PC-3 (cell line): ENCODE data around the gene R3HDM2. TPM values are rescaled to one million over a fixed set of nuclear protein-coding genes. Genes with fewer than 3 reads are reported as not detected.

Source experiments
- ATAC-seq: fragments of 200-7000 bp; cut with Tn5 transposase; 2 replicates; pipeline ENCODE4 v1.9.1; 2020; ENCODE audit warnings: mild to moderate bottlenecking, moderate library complexity
- BruUV-seq: library from RNA; stranded (reverse); fragments of 400-500 nt; replicated peaks from 2 replicates; lab custom pipeline; 2021; lab: Mats Ljungman, UMichigan
- CTCF ChIA-PET: fragments of 300-600 bp; sonication (Branson Sonifier 250); formaldehyde crosslinking; loops from one replicate; lab custom pipeline; 2022; ENCODE audit warnings: antibody characterized with exemption; lab: Charles Lee
- POLR2A ChIA-PET: fragments of 300-600 bp; sonication (Branson Sonifier 250); formaldehyde crosslinking; loops from one replicate; lab custom pipeline; 2022; ENCODE audit warnings: antibody characterized with exemption; ENCODE audit not compliant: unreplicated experiment; lab: Charles Lee
- DNase-seq: peaks from one replicate; pipeline ENCODE4 v3.0.0-alpha.2; 2015
- H2AFZ ChIP-seq: fragments of 300-600 bp; sonication (generic); 2 replicates; pipeline ENCODE4 v1.6.0; 2016; ENCODE audit warnings: antibody characterized with exemption, low read length
- H3F3A ChIP-seq: fragments of 300-600 bp; sonication (generic); one replicate; pipeline ENCODE4 v1.6.0; 2017; ENCODE audit warnings: antibody characterized with exemption, low read length, control low read depth, mild to moderate bottlenecking; ENCODE audit not compliant: unreplicated experiment
- H3K27ac ChIP-seq: fragments of 300-600 bp; sonication (generic); 2 replicates; pipeline ENCODE4 v1.5.1; 2016; ENCODE audit warnings: mild to moderate bottlenecking, low read length
- H3K27me3 ChIP-seq: fragments of 300-600 bp; sonication (generic); 2 replicates; pipeline ENCODE4 v1.6.1; 2016; ENCODE audit warnings: low read length, mixed read lengths
- H3K36me3 ChIP-seq: fragments of 300-600 bp; sonication (generic); 2 replicates; pipeline ENCODE4 v1.6.1; 2016; ENCODE audit warnings: low read depth, mixed run types, low read length, mixed read lengths
- H3K4me1 ChIP-seq: fragments of 300-600 bp; sonication (generic); 2 replicates; pipeline ENCODE4 v1.5.1; 2016; ENCODE audit warnings: low read length; ENCODE audit not compliant: insufficient read depth
- H3K4me2 ChIP-seq: fragments of 300-600 bp; sonication (generic); 2 replicates; pipeline ENCODE4 v1.6.0; 2016; ENCODE audit warnings: low read length
- H3K4me3 ChIP-seq: fragments of 300-600 bp; sonication (generic); 2 replicates; pipeline ENCODE4 v1.5.1; 2016; ENCODE audit warnings: mild to moderate bottlenecking, low read length, mixed read lengths
- H3K79me2 ChIP-seq: fragments of 300-600 bp; sonication (generic); 2 replicates; pipeline ENCODE4 v1.6.1; 2017; ENCODE audit warnings: low read length, mixed read lengths
- H3K9ac ChIP-seq: fragments of 300-600 bp; sonication (generic); 2 replicates; pipeline ENCODE4 v1.6.0; 2016; ENCODE audit warnings: mild to moderate bottlenecking, low read length
- H3K9me2 ChIP-seq: fragments of 300-600 bp; sonication (generic); replicated peaks from 2 replicates; pipeline ENCODE4 v1.6.1; 2016; ENCODE audit warnings: mixed run types, low read length, mixed read lengths
- H3K9me3 ChIP-seq: fragments of 300-600 bp; sonication (generic); 2 replicates; pipeline ENCODE4 v1.6.1; 2016; ENCODE audit warnings: low read length, mixed read lengths
- H4K20me1 ChIP-seq: fragments of 300-600 bp; sonication (generic); 2 replicates; pipeline ENCODE4 v1.6.1; 2016; ENCODE audit warnings: low read length, mixed read lengths
- CTCF ChIP-seq: fragments of 300-600 bp; sonication (generic); conservative IDR thresholded peaks from 2 replicates; pipeline ENCODE4 v1.5.1; 2017; ENCODE audit warnings: antibody characterized with exemption, low read depth, mild to moderate bottlenecking, low read length
- EZH2 ChIP-seq: fragments of 300-600 bp; sonication (generic); IDR thresholded peaks from one replicate; pipeline ENCODE4 v1.6.1; 2017; ENCODE audit warnings: antibody characterized with exemption, mild to moderate bottlenecking, low read length; ENCODE audit not compliant: unreplicated experiment
- EZH2phosphoT487 ChIP-seq: fragments of 300-600 bp; sonication (generic); IDR thresholded peaks from 2 replicates; pipeline ENCODE4 v1.6.1; 2018; ENCODE audit warnings: mild to moderate bottlenecking, antibody characterized with exemption, low read length, borderline replicate concordance
- intact Hi-C: fragments of 100-400 bp; cut with micrococcal nuclease; formaldehyde crosslinking; loops from 2 replicates; pipeline ENCODE4 v1.9.0; 2023
- total RNA-seq: library from RNA; depleted of rRNA; stranded (reverse); fragments of >200 nt; gene quantifications from 2 replicates; pipeline ENCODE4 v1.2.3, GENCODE V29; 2014

R3HDM2 gene
- total RNA-seq, 1 experiment from 2014 or later = 14.0 TPM

GRCh38 chr12:57381693-57382220, 49.1 kb downstream of the R3HDM2 start:
- ATAC-seq (no peak), DNase-seq (no peak)
- H3K9me3 ChIP-seq = no peaks in the 10 kb centered on the region
- H3K27ac ChIP-seq = no peak overlapping the region
- no peaks in the 10 kb centered on the region for H3K27me3 ChIP-seq
- no peaks in the 10 kb centered on the region for H3K36me3 ChIP-seq
- H3F3A ChIP-seq = no peaks in the 10 kb centered on the region
- no peak overlapping the region for H2AFZ ChIP-seq
- ChIA-PET CTCF (no interaction called here), POLR2A (no interaction called here)
- H3K79me2 ChIP-seq = no peaks in the 10 kb centered on the region
- TF ChIP-seq EZH2 (no peak), CTCF (no peak), EZH2phosphoT487 (no peak)
- H3K9ac ChIP-seq = no peak overlapping the region
- BruUV-seq = no TSS peak
- peaks cover 3% of the 10 kb centered on the region; the same call in 1 of the 2 replicates for H3K4me1 ChIP-seq
- no peak overlapping the region for H3K4me3 ChIP-seq
- H4K20me1 ChIP-seq = no peaks in the 10 kb centered on the region
- H3K4me2 ChIP-seq = no peak overlapping the region
- intact Hi-C loops = no loop called here
- no peaks in the 10 kb centered on the region for H3K9me2 ChIP-seq

- no TSS peak for BruUV-seq
- H3K9me3 ChIP-seq = no peaks in the 10 kb centered on the region
- POLR2A ChIA-PET = no interaction called here
- ATAC-seq = no peak
- H3K4me2 ChIP-seq = no peak overlapping the region
- H3F3A ChIP-seq = no peaks in the 10 kb centered on the region
- H4K20me1 ChIP-seq = no peaks in the 10 kb centered on the region
- TF ChIP-seq CTCF = no peak
- TF ChIP-seq EZH2 = no peak
- no peak for TF ChIP-seq EZH2phosphoT487
- no peaks in the 10 kb centered on the region for H3K9me2 ChIP-seq
- H3K27me3 ChIP-seq = no peaks in the 10 kb centered on the region
- intact Hi-C loops = no loop called here
- H3K9ac ChIP-seq = no peak overlapping the region
- no peak overlapping the region for H2AFZ ChIP-seq
- H3K36me3 ChIP-seq = no peaks in the 10 kb centered on the region
- H3K79me2 ChIP-seq = no peaks in the 10 kb centered on the region
- no peak overlapping the region for H3K4me3 ChIP-seq
- CTCF ChIA-PET = no interaction called here
- H3K4me1 ChIP-seq = peaks cover 3% of the 10 kb centered on the region; the same call in 1 of the 2 replicates
- no peak for DNase-seq
- H3K27ac ChIP-seq = no peak overlapping the region
These were observed 50.5 kb downstream of the R3HDM2 start for GRCh38 chr12:57380300-57380699.

GRCh38 chr12:57377103-57377840, 53.6 kb downstream of the R3HDM2 start:
- ATAC-seq (no peak), DNase-seq (peak; percentile 60)
- Histone ChIP-seq H3K4me3 (no peak overlapping the region), H3K9ac (no peak overlapping the region), H3K9me2 (no peaks in the 10 kb centered on the region), H3K4me1 (peaks cover 3% of the 10 kb centered on the region; the same call in 1 of the 2 replicates), H2AFZ (no peak overlapping the region), H3K27me3 (no peaks in the 10 kb centered on the region), H3F3A (no peaks in the 10 kb centered on the region), H3K27ac (no peak overlapping the region), H4K20me1 (no peaks in the 10 kb centered on the region), H3K9me3 (no peaks in the 10 kb centered on the region), H3K79me2 (no peaks in the 10 kb centered on the region), H3K36me3 (no peaks in the 10 kb centered on the region), H3K4me2 (no peak overlapping the region)
- POLR2A ChIA-PET = no interaction called here
- no peak for TF ChIP-seq CTCF
- TF ChIP-seq EZH2 = no peak
- no peak for TF ChIP-seq EZH2phosphoT487
- BruUV-seq = no TSS peak
- intact Hi-C loops = no loop called here
- CTCF ChIA-PET = no interaction called here
